ENCODE data around the gene MYCN. TPM values are rescaled to one million over a fixed set of nuclear protein-coding genes. Genes with fewer than 3 reads are reported as not detected.

The MYCN gene
- total and polyA plus RNA-seq, 2 of the 8 experiments (the other 6 are each of a cell fraction or from before 2014, with no cell fraction given): 87.8 to 137 TPM

GRCh38 chr2:15940661-15941480 is 521 bp downstream of the MYCN start:
- peaks cover 38 to 55% of the 10 kb centered on the region in 2 experiments for H3K79me2 ChIP-seq (ENCODE audit: control insufficient read depth in 1 of 2, insufficient read depth in 2 of 2, low read length in 2 of 2)
- TF ChIP-seq SIRT6 (IDR thresholded peaks at IDR 0.05; ENCODE audit: low read length): no peak
- TF ChIP-seq TEAD4 (IDR thresholded peaks at IDR 0.05; ENCODE audit: low read depth, low read length): no peak
- TF ChIP-seq, protein P1, sequence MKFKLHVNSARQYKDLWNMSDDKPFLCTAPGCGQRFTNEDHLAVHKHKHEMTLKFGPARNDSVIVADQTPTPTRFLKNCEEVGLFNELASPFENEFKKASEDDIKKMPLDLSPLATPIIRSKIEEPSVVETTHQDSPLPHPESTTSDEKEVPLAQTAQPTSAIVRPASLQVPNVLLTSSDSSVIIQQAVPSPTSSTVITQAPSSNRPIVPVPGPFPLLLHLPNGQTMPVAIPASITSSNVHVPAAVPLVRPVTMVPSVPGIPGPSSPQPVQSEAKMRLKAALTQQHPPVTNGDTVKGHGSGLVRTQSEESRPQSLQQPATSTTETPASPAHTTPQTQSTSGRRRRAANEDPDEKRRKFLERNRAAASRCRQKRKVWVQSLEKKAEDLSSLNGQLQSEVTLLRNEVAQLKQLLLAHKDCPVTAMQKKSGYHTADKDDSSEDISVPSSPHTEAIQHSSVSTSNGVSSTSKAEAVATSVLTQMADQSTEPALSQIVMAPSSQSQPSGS (IDR thresholded peaks at IDR 0.05; ENCODE audit: low read length): no peak
- peak in 1 of 2 experiments; percentile 38; a peak in 1 of 4 replicates for TF ChIP-seq SIN3A (conservative IDR thresholded peaks at IDR 0.05 in 1 of 2, IDR thresholded peaks at IDR 0.05 in 1 of 2; ENCODE audit: low read depth in 1 of 2, low read length in 2 of 2)
- TF ChIP-seq TAF7 (optimal IDR thresholded peaks at IDR 0.05; ENCODE audit: borderline replicate concordance, low read depth, low read length): peak; percentile 6
- TF ChIP-seq TBP (IDR thresholded peaks at IDR 0.05; ENCODE audit: low read depth, low read length): no peak
- peak in 1 of 2 experiments; percentile 57; a peak in 1 of 4 replicates for TF ChIP-seq HDAC2 (IDR thresholded peaks at IDR 0.05; ENCODE audit: borderline replicate concordance in 1 of 2, low read depth in 2 of 2, low read length in 2 of 2)
- TF ChIP-seq SP2 (IDR thresholded peaks at IDR 0.05; ENCODE audit: low read length): no peak
- TF ChIP-seq POLR2A (IDR thresholded peaks at IDR 0.05; ENCODE audit: control extremely low read depth in 1 of 2, low read depth in 2 of 2, low read length in 2 of 2): no peak

More at GRCh38 chr2:15940661-15941480, 521 bp downstream of the MYCN start:
- peak overlapping the region; percentile 37; the same call in 1 of the 2 replicates for H3K27ac ChIP-seq (ENCODE audit: low read depth, low read length)
- H2BK120ac ChIP-seq (replicated peaks; ENCODE audit: low read depth, low read length): no peak overlapping the region
- peak overlapping the region; percentile 80 for H3K56ac ChIP-seq (replicated peaks; ENCODE audit: insufficient read length, low read depth, low read length)
- peak overlapping the region; percentile 47 for H4K5ac ChIP-seq (ENCODE audit: insufficient read length, low read depth, low read length)
- no peak overlapping the region for H3K23ac ChIP-seq (ENCODE audit: insufficient read length)
- peak overlapping the region; percentile 35 for H4K8ac ChIP-seq (ENCODE audit: extremely low read depth, insufficient read depth, low read length)
- peak in 1 of 2 experiments; percentile 68 for DNase-seq (ENCODE audit: low read depth in 1 of 2, low spot score in 2 of 2)
- H3K79me1 ChIP-seq (ENCODE audit: low read depth, low read length): peaks cover 3% of the 10 kb centered on the region; the same call in 1 of the 2 replicates
- peak overlapping the region; percentile 76 for H3K4ac ChIP-seq (replicated peaks; ENCODE audit: insufficient read length, low read depth, low read length)
- ChIA-PET CTCF (ENCODE audit: partially characterized antibody) (interaction anchor here (0.6 to 5.6 kb wide), 37 partner anchors 8 to 1628 kb away, joined by 3 to 54 read pairs (median 5); no protein-coding TSS in a partner anchor), POLR2A (ENCODE audit: partially characterized antibody) (interaction anchor here (0.6 to 4.4 kb wide), 15 partner anchors 10 to 421 kb away, joined by 3 to 46 read pairs (median 4); no protein-coding TSS in a partner anchor)
- H2BK20ac ChIP-seq (ENCODE audit: low read length): no peak overlapping the region
- FAIRE-seq: no peak
- H3K4me1 ChIP-seq (replicated peaks in 1 of 4; ENCODE audit: control insufficient read depth in 3 of 4, insufficient read depth in 4 of 4, low read length in 3 of 4): peaks cover 9 to 28% (median 14%) of the 10 kb centered on the region in 4 experiments; a peak in 6 of 7 replicates
- H4K20me1 ChIP-seq (replicated peaks in 1 of 2; ENCODE audit: control insufficient read depth in 1 of 2, insufficient read depth in 2 of 2, low read length in 2 of 2): peaks cover 21 to 23% of the 10 kb centered on the region in 2 experiments
- peak overlapping the region; percentile 27 for H4K91ac ChIP-seq (replicated peaks; ENCODE audit: insufficient read length, low read length)
- H3K9me3 ChIP-seq (ENCODE audit: insufficient read depth in 2 of 2, low read depth in 1 of 2, low read length in 1 of 2): no peaks in the 10 kb centered on the region
- H3K36me3 ChIP-seq (ENCODE audit: control insufficient read depth in 2 of 4, insufficient read depth in 4 of 4, low read length in 3 of 4): peaks cover 6 to 38% (median 20%) of the 10 kb centered on the region in 4 experiments
- H3K14ac ChIP-seq (ENCODE audit: insufficient read length): no peak overlapping the region
- peaks cover 15% of the 10 kb centered on the region for H3K23me2 ChIP-seq (ENCODE audit: low read depth, low read length)
- peak overlapping the region; percentile 46 to 84 (median 74) for H3K9ac ChIP-seq (replicated peaks in 1 of 4; ENCODE audit: extremely low read depth in 1 of 4, low read depth in 3 of 4, low read length in 3 of 4)
- H2BK12ac ChIP-seq (ENCODE audit: low read depth, low read length): no peak overlapping the region
- WGBS, 2 experiments (ENCODE audit: extremely low coverage in 1 of 2, insufficient coverage in 1 of 2, insufficient read length in 1 of 2, insufficient replicate concordance in 2 of 2, low coverage in 1 of 2, low lambda C conversion rate in 2 of 2, missing lambda C conversion rate in 1 of 2): 1% methylated on average over 44 of the region's 52 CpGs; no CpG with 5 or more reads in 1 of the 2 experiments
- H2BK15ac ChIP-seq (ENCODE audit: low read length): no peak overlapping the region
- H3K18ac ChIP-seq (ENCODE audit: extremely low read depth, low read length): peak overlapping the region; percentile 80
- H2AK5ac ChIP-seq (ENCODE audit: low read depth, low read length): no peak overlapping the region
- H3K27me3 ChIP-seq (replicated peaks in 1 of 4; ENCODE audit: control insufficient read depth in 3 of 4, extremely low read depth in 1 of 4, insufficient read depth in 3 of 4, low read length in 3 of 4): no peaks in the 10 kb centered on the region
- peak overlapping the region; percentile 79 for H3K4me2 ChIP-seq (ENCODE audit: insufficient read depth in 1 of 2, low read depth in 2 of 2, low read length in 2 of 2)
- no peak overlapping the region for H2AFZ ChIP-seq (ENCODE audit: low read length)
- peak overlapping the region; percentile 78; the same call in 1 of the 2 replicates for H2BK5ac ChIP-seq (ENCODE audit: low read depth, low read length)
- H3K4me3 ChIP-seq (ENCODE audit: extremely low read depth in 1 of 4, insufficient read depth in 2 of 4, low read depth in 3 of 4, low read length in 4 of 4): peak overlapping the region; percentile 86 to 97 (median 94)
